ENCODE results near the gene POU6F2.

DNA sequence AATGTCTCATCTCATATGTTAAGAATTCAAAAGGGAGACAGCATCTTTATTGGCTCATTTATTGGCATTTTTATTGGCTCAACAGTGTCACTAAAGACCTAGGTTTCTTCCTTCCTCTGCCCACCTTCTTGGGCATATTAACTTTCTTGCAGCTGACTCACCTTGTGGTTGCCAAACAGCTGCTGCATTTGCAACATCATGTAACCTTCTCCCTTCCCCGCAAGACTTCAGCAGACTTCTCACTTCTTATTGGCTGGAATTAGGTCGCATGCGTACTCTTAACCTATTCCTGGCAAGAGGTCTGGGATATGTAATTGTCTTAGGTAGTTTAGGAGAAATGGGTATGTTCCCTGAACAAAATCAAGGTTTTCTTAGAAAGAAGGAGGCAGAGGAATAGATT, 263.2 kb downstream of the POU6F2 start:
- no peak for TF ChIP-seq POLR2A (IDR thresholded peaks at IDR 0.05)
- no peak for TF ChIP-seq CTCF (IDR thresholded peaks at IDR 0.05)

Data from body of pancreas (tissue), 4 donors.